ENCODE results near the gene UBR3.
"Not testable (repeated sequence)": the region's sequence is repeated elsewhere in the genome, so short reads cannot be mapped to it uniquely, and the experiment has no call there.

Gene UBR3

DNA sequence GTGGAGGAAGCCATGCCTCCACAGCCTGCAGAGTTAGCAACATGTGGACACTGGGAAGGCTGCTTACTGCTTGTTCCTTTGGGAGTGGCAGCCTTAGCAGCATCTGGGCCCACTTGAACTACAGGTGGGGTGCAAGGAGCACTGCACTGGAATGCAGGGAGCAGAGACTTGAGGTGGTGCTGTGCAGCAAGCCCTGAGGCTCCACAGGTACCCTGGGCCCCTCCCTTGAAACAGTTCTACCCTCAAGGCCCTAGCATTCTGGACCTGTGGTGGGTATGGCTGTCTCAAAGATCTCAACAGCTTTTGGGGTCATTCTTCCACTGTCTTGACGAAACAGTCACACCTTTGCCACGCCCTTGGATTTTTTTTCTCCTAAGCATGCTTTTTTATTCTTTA is 13.5 kb downstream of the UBR3 start:
- H3K4me3 ChIP-seq (ENCODE audit: low read depth, low read length): no peak overlapping the region
- TF ChIP-seq, protein P1, sequence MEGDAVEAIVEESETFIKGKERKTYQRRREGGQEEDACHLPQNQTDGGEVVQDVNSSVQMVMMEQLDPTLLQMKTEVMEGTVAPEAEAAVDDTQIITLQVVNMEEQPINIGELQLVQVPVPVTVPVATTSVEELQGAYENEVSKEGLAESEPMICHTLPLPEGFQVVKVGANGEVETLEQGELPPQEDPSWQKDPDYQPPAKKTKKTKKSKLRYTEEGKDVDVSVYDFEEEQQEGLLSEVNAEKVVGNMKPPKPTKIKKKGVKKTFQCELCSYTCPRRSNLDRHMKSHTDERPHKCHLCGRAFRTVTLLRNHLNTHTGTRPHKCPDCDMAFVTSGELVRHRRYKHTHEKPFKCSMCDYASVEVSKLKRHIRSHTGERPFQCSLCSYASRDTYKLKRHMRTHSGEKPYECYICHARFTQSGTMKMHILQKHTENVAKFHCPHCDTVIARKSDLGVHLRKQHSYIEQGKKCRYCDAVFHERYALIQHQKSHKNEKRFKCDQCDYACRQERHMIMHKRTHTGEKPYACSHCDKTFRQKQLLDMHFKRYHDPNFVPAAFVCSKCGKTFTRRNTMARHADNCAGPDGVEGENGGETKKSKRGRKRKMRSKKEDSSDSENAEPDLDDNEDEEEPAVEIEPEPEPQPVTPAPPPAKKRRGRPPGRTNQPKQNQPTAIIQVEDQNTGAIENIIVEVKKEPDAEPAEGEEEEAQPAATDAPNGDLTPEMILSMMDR (IDR thresholded peaks at IDR 0.05; ENCODE audit: insufficient read depth, low read depth, low read length, missing control alignments): no peak
- DNase-seq (ENCODE audit: low read depth): no peak

DNA sequence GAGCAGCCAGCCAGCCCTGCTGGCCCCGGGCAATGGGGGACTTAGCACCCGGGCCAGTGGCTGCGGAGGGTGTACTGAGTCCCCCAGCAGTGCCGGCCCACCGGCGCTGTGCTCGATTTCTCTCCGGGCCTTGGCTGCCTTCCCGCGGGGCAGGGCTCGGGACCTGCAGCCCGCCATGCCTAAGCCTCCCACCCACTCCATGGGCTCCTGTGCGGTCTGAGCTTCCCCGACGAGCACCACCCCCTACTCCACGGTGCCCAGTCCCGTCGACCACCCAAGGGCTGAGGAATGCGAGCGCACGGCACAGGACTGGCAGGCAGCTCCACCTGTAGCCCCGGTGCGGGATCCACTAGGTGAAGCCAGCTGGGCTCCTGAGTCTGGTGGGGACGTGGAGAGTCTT is 14.4 kb downstream of the UBR3 start:
- H3K4me3 ChIP-seq (ENCODE audit: low read depth, low read length); DNase-seq (ENCODE audit: low read depth): not testable (repeated sequence)

DNA sequence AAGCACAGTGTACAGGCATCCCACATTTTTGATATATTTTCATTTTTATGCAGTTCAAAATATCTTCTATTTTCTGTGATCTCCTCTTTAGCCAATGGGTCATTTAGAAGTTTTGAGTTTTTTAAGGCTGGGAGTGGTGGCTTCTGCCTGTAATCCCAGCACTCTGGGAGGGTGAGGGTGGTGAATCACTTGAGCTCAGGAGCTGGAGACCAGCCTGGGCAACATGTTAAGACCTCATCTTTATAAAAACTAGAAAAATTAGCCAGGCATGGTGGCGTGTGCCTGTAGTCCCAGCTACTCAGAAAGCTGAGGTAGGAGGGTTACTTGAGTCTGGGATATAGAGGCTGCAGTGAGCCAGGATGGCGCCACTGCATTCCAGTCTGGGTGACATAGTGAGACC is 17.8 kb downstream of the UBR3 start:
- TF ChIP-seq, protein P1 (IDR thresholded peaks at IDR 0.05; ENCODE audit: insufficient read depth, low read depth, low read length, missing control alignments): no peak
- no peak overlapping the region for H3K4me3 ChIP-seq (ENCODE audit: low read depth, low read length)
- no peak for DNase-seq (ENCODE audit: low read depth)

DNA sequence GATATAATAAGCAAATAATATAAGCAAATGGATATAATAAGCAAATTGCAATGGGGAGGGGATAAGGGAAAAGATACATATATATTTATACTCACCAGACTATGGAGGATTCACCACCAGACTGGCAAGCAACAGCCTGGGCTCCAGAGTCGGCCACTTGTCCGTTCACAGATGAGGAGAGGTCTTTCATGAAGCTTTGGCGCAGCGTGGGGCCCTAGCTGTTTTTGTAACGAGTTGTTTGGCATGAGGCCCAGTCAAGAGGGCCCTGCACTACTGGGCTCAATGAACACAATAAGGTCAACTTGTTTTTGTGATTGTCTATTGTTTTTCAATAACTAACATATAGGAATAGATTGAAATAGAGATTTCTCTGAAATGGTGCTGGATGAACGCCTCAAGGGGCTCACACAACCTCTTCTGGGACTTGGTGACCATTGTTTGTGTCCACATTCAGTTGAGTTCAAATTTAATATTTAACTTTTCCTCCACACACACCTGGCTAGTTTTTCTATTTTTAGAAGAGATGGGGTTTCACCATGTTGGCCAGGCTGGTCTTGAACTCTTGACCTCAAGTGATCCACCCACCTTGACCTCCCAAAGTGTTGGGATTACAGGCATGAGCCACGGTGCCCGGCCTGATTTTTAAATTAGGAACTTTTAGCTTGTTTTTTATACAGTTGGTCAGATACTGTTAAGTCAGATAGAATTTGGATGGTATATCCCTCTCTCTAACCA is 21.9 kb downstream of the UBR3 start:
- DNase-seq (ENCODE audit: low read depth); H3K4me3 ChIP-seq (ENCODE audit: low read depth, low read length): not testable (repeated sequence)

DNA sequence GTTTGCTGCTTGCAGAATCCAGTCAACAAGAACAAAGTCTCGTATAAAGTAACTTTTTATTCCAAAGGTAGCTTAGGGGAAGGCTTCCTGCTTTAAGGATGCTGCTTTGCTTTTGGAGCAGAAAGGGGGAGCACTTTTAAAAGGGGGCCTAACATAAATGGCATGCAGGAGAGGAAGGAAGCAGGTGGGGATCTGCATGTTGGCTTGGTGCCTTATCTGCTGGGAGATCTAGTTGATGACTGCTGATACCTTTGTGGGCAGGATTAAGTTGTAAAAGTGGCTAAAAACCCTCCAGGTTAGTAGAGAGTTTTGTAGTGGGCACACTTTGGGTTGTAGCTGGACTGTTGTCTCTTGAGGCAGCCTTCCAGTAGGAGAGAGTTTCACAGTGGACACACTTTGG is 22.5 kb downstream of the UBR3 start:
- H3K4me3 ChIP-seq (ENCODE audit: low read depth, low read length): no peak overlapping the region
- DNase-seq (ENCODE audit: low read depth): no peak
- TF ChIP-seq, protein P1 (IDR thresholded peaks at IDR 0.05; ENCODE audit: insufficient read depth, low read depth, low read length, missing control alignments): no peak

DNA sequence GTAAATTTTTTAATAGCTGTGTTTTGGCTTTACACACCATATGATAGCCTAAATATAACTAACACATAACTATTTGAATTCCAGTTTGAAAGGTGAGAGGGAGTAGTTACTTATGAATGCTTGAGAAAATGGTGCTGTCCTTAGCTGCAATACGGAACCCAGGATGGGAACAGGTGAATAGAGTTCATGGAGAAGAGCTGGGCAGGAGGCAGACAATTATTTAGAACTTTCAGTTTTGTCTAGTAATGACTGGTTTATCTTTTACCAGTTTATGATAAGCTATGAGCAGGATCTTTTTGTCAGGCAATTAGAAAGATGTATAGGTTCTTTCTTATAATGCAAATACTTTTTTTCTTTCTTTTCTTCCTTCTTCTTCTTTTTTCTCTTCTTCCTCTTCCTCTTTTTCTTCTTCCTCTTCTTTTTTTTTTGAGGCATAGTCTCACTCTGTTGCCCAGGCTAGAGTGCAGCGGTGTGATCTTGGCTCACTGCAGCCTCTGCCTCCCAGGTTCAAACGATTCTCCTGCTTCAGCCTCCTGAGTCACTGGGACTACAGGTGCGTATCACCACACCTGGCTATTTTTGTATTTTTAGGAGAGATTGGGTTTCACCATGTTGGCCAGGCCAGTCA is 25.9 kb downstream of the UBR3 start:
- H3K4me3 ChIP-seq (ENCODE audit: low read depth, low read length): no peak overlapping the region
- no peak for DNase-seq (ENCODE audit: low read depth)
- TF ChIP-seq, protein P1 (IDR thresholded peaks at IDR 0.05; ENCODE audit: insufficient read depth, low read depth, low read length, missing control alignments): no peak

DNA sequence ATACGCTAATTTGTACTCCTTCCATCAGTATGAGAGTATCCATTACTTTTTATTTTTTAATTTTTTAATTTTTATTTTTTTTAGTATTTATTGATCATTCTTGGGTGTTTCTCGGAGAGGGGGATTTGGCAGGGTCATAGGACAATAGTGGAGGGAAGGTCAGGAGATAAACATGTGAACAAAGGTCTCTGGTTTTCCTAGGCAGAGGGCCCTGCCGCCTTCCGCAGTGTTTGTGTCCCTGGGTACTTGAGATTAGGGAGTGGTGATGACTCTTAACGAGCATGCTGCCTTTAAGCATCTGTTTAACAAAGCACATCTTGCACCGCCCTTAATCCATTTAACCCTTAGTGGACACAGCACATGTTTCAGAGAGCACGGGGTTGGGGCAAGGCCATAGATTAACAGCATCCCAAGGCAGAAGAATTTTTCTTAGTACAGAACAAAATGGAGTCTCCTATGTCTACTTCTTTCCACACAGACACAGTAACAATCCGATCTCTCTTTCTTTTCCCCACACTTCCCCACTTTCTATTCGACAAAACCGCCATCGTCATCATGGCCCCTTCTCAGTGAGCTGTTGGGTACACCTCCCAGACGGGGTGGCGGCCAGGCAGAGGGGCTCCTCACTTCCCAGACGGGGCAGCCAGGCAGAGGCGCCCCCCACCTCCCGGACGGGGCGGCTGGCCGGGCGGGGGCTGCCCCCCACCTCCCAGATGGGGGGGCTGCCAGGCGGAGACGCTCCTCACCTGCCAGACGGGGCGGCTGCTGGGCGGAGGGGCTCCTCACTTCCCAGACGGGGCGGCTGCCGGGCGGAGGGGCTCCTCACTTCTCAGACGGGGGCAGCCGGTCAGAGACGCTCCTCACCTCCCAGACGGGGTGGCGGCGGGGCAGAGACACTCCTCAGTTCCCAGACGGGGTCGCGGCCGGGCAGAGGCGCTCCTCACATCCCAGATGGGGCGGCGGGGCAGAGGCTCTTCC is 28.3 kb downstream of the UBR3 start:
- DNase-seq (ENCODE audit: low read depth); H3K4me3 ChIP-seq (ENCODE audit: low read depth, low read length): not testable (repeated sequence)

DNA sequence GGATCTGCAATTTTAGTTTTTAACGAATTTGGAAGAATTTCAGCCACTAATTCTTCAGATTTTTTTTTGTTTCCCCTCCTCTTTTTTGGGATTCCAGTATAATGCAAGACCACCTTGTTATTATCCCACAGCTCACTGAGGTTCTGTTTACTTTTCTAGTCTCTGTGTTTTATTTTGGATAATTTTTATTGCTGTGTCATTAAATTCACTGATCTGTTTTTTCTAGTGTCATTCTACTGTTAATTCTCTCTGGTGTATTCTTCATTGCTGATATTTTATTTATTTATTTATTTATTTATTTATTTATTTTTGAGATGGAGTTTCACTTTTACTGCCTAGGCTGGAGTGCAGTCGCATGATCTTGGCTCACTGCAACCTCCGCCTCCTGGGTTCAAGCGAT is 32.2 kb downstream of the UBR3 start:
- H3K4me3 ChIP-seq (ENCODE audit: low read depth, low read length): no peak overlapping the region
- TF ChIP-seq, protein P1 (IDR thresholded peaks at IDR 0.05; ENCODE audit: insufficient read depth, low read depth, low read length, missing control alignments): no peak
- no peak for DNase-seq (ENCODE audit: low read depth)
